ENCODE data around the gene MAP3K8.

Gene MAP3K8

DNA sequence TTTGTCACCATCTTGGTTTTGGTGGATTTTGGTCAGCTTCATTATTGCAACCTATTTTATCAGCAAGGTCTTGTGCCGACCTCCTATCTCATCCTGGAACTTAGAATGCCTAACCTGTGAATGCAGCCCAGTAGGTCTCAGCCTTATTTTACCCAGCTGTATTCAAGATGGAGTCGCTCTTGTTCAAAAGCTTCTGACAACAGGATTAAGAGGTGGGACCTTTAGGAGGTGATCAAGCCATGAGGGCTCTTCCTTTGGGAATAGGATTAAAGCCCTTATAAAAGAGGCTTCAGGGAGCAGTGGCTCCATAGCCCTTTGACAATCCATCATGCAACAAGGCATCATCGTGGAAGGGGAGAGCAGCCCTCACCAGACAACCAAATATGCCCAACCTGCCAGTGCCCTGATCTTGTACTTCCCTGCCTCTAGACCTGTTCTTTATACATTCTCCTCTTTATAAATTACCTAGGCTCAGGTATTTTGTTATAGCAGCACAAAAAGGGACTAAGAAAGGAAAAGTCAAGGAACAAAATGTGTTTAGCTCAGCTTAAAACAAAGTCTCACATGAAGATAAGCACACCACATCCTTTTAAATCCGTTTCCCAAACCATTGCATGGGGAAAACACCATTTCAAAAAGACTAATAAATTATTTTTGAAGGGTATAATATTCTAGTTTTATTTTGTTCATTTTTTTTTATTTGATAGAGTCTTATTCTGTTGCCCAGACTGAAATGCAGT is 8.5 kb upstream of the MAP3K8 start:
- Histone ChIP-seq H3K4me3 (ENCODE audit: low read length) (no peak overlapping the region), H2AFZ (ENCODE audit: low read depth, low read length) (no peak overlapping the region), H3K4me1 (ENCODE audit: low read length) (peaks cover 93% of the 10 kb centered on the region), H3K27ac (ENCODE audit: low read length) (no peak overlapping the region), H4K20me1 (ENCODE audit: insufficient read depth, low read length) (no peaks in the 10 kb centered on the region), H3K9me3 (ENCODE audit: insufficient read depth, low read length) (no peaks in the 10 kb centered on the region), H3K36me3 (replicated peaks; ENCODE audit: low read depth, low read length) (peaks cover 7% of the 10 kb centered on the region), H3K27me3 (ENCODE audit: low read depth, low read length) (no peaks in the 10 kb centered on the region), H3K9ac (ENCODE audit: low read length) (no peak overlapping the region), H3K4me2 (ENCODE audit: low read length) (no peak overlapping the region), H3K79me2 (ENCODE audit: low read length) (peaks cover 62% of the 10 kb centered on the region)
- TF ChIP-seq, protein P1, sequence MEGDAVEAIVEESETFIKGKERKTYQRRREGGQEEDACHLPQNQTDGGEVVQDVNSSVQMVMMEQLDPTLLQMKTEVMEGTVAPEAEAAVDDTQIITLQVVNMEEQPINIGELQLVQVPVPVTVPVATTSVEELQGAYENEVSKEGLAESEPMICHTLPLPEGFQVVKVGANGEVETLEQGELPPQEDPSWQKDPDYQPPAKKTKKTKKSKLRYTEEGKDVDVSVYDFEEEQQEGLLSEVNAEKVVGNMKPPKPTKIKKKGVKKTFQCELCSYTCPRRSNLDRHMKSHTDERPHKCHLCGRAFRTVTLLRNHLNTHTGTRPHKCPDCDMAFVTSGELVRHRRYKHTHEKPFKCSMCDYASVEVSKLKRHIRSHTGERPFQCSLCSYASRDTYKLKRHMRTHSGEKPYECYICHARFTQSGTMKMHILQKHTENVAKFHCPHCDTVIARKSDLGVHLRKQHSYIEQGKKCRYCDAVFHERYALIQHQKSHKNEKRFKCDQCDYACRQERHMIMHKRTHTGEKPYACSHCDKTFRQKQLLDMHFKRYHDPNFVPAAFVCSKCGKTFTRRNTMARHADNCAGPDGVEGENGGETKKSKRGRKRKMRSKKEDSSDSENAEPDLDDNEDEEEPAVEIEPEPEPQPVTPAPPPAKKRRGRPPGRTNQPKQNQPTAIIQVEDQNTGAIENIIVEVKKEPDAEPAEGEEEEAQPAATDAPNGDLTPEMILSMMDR (IDR thresholded peaks at IDR 0.05; ENCODE audit: low read depth, low read length) = no peak
- no peak for TF ChIP-seq EZH2phosphoT487 (IDR thresholded peaks at IDR 0.05; ENCODE audit: low read depth)

DNA sequence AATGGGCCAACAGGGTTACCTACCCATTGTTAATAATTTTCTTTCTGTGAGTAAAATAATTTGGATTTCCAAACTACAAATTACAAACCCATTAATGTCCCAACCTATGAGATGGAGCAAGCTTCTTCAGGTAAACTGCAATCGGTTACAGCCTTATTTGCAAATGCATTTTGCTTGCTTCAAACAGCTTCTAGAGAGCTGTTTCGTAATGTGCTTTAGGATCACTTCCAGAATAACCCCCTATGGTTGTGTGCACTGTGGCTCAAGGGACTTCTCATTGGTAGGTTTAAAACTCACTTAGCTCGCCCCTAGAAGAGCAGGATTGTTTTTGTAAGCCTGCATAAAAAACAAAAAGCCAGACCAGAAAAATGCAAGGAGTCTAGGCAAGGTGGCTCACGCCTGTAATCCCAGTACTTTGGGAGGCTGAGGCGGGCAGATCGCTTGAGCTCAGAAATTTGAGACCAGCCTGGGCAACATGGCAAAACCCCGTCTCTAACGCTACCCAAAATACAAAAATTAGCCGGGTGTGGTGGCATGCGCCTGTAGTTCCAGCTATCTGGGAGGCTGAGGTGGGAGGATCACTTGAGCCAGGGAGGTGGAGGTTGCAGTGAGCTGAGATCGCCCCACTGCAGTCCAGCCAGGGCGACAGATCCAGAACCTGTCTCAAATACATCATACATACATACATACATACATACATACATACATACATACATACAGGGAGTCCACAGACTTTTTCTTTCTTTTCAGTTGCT is 3.3 kb upstream of the MAP3K8 start:
- Histone ChIP-seq H3K9me3 (ENCODE audit: insufficient read depth, low read length) (no peaks in the 10 kb centered on the region), H4K20me1 (ENCODE audit: insufficient read depth, low read length) (peaks cover 10% of the 10 kb centered on the region), H3K4me1 (ENCODE audit: low read length) (peaks cover 67% of the 10 kb centered on the region), H2AFZ (ENCODE audit: low read depth, low read length) (no peak overlapping the region), H3K79me2 (ENCODE audit: low read length) (peaks cover 69% of the 10 kb centered on the region), H3K27ac (ENCODE audit: low read length) (peak overlapping the region; percentile 100), H3K36me3 (replicated peaks; ENCODE audit: low read depth, low read length) (peaks cover 17% of the 10 kb centered on the region), H3K9ac (ENCODE audit: low read length) (no peak overlapping the region), H3K27me3 (ENCODE audit: low read depth, low read length) (no peaks in the 10 kb centered on the region), H3K4me3 (ENCODE audit: low read length) (peak overlapping the region; percentile 42), H3K4me2 (ENCODE audit: low read length) (peak overlapping the region; percentile 47)
- TF ChIP-seq EZH2phosphoT487 (IDR thresholded peaks at IDR 0.05; ENCODE audit: low read depth) = no peak
- TF ChIP-seq, protein P1 (IDR thresholded peaks at IDR 0.05; ENCODE audit: low read depth, low read length) = no peak

DNA sequence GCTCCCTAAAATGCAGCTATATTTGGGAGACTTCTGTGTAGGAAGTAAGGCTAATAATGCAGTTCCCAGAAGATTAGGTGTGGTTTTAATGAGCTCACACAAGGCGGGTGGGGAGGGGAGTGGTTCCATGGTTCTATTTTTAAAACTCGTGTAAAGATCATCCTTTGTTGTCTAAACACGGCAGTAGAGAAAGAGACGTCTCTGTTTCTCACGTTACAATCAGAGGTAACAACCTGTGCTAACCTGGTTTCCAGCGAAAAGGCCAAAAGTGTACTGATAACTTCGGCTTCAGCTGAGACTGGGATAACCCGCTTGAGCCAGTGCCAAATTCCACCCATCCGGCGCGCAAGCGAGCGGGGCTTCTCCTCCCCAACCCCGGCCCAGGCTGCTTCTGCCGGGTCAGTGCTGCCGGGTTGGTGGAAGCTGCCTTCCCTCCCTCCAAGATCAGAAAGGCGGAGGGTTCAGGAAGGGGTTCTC is 2.5 kb upstream of the MAP3K8 start:
- Histone ChIP-seq H3K9ac (ENCODE audit: low read length) (no peak overlapping the region), H4K20me1 (ENCODE audit: insufficient read depth, low read length) (peaks cover 17% of the 10 kb centered on the region), H3K9me3 (ENCODE audit: insufficient read depth, low read length) (no peaks in the 10 kb centered on the region), H3K79me2 (ENCODE audit: low read length) (peaks cover 71% of the 10 kb centered on the region), H3K27ac (ENCODE audit: low read length) (peak overlapping the region; percentile 100), H3K4me1 (ENCODE audit: low read length) (peaks cover 60% of the 10 kb centered on the region), H3K4me3 (ENCODE audit: low read length) (no peak overlapping the region), H2AFZ (ENCODE audit: low read depth, low read length) (no peak overlapping the region), H3K36me3 (replicated peaks; ENCODE audit: low read depth, low read length) (peaks cover 21% of the 10 kb centered on the region), H3K27me3 (ENCODE audit: low read depth, low read length) (no peaks in the 10 kb centered on the region), H3K4me2 (ENCODE audit: low read length) (peak overlapping the region; percentile 47)
- TF ChIP-seq EZH2phosphoT487 (IDR thresholded peaks at IDR 0.05; ENCODE audit: low read depth) = no peak
- TF ChIP-seq, protein P1 (IDR thresholded peaks at IDR 0.05; ENCODE audit: low read depth, low read length) = no peak

DNA sequence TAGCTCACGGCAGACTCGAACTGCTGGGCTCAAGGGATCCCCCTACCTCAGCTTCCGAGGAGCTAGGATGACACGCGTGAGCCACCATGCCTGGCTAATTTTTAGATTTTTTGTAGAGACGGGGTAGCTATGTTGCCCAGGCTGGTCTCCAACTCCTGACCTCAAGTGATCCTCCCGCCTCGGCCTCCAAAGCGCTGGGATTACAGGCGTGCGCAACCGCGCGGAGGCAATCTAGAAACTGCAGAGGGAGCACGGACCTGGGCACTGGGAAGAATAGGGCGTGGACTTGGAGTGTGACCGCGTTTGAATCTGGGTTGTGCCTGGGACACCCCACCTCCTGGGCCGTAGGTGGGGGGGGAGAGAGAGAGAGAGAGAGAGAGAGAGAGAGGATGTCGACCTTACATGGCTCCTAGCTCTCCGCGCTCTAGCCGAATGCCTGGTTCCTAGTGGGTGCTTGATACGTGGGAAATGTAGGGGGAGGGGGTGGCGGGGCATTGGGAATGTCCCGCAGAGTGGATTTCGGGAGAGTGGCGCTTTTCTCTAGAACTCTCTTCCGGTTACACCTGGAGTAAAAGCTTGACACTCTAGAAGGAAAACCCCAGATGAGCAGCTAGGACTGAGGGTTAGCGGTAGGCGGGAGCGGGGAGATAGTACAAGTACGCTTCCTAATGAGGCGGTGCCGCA is 1.2 kb upstream of the MAP3K8 start:
- peak overlapping the region; percentile 93 for H3K27ac ChIP-seq (ENCODE audit: low read length)
- no peaks in the 10 kb centered on the region for H3K27me3 ChIP-seq (ENCODE audit: low read depth, low read length)
- H3K4me2 ChIP-seq (ENCODE audit: low read length) = peak overlapping the region; percentile 63
- H3K79me2 ChIP-seq (ENCODE audit: low read length) = peaks cover 81% of the 10 kb centered on the region
- no peak overlapping the region for H2AFZ ChIP-seq (ENCODE audit: low read depth, low read length)
- TF ChIP-seq EZH2phosphoT487 (IDR thresholded peaks at IDR 0.05; ENCODE audit: low read depth) = no peak
- peaks cover 30% of the 10 kb centered on the region for H4K20me1 ChIP-seq (ENCODE audit: insufficient read depth, low read length)
- no peaks in the 10 kb centered on the region for H3K9me3 ChIP-seq (ENCODE audit: insufficient read depth, low read length)
- H3K4me3 ChIP-seq (ENCODE audit: low read length) = peak overlapping the region; percentile 99
- H3K4me1 ChIP-seq (ENCODE audit: low read length) = peaks cover 57% of the 10 kb centered on the region
- H3K36me3 ChIP-seq (replicated peaks; ENCODE audit: low read depth, low read length) = peaks cover 33% of the 10 kb centered on the region
- H3K9ac ChIP-seq (ENCODE audit: low read length) = peak overlapping the region; percentile 99

Data from OCI-LY3 (cell line).